H1 (cell line): Measurements from ENCODE around the gene ATPAF2. TPM values are rescaled to one million over a fixed set of nuclear protein-coding genes. Genes with fewer than 3 reads are reported as not detected.

Source experiments
- BCL11A ChIP-seq, 2 experiments: IDR thresholded peaks; one replicate each; pipeline ENCODE4 v1.6.1; 2011; ENCODE audit warnings: low read depth in 2 of 2, low read length in 2 of 2, mild to moderate bottlenecking in 2 of 2
- CHD7 ChIP-seq: fragments of 300-600 bp; sonication (generic); IDR thresholded peaks from 2 replicates; pipeline ENCODE4 v1.7.1; 2012; ENCODE audit warnings: low read length, moderate library complexity, mild to moderate bottlenecking, inconsistent platforms; ENCODE audit not compliant: insufficient replicate concordance
- FOSL1 ChIP-seq: IDR thresholded peaks from 2 replicates; pipeline ENCODE4 v1.6.1; 2011; ENCODE audit warnings: mild to moderate bottlenecking, low read depth, low read length, moderate library complexity; ENCODE audit not compliant: insufficient read depth
- RAD21 ChIP-seq, 2 experiments: IDR thresholded peaks in 1 of 2; conservative IDR thresholded peaks in 1 of 2; 2 replicates each; pipeline ENCODE4 v1.6.1; 2011; ENCODE audit warnings: low read depth in 2 of 2, low read length in 2 of 2, improper control_type of control experiment in 1 of 2, inconsistent platforms in 1 of 2, mild to moderate bottlenecking in 1 of 2, moderate library complexity in 1 of 2
- polyA plus RNA-seq, 7 experiments: library from polyadenylated mRNA; depleted of rRNA in 3 of 7; stranded (reverse) in 5 of 7; unstranded in 2 of 7; fragments of >200 nt in 5 of 7; fragments of 200-250 nt in 2 of 7; gene quantifications; 1 replicate in 5 of 7; 2 replicates in 1 of 7; 4 replicates in 1 of 7; pipeline versions ENCODE4 v1.2.1 to v1.2.3, GENCODE V29; 2011 to 2013; ENCODE audit warnings: missing spikeins in 2 of 7, mixed read lengths in 2 of 7
- total RNA-seq: library from RNA; stranded (reverse); fragmentation: NEBNext Ultra II Directional; extraction: Animal tissue kit (Norgen Biotek cat#: 25700); gene quantifications from 2 replicates; pipeline ENCODE4 v1.2.1, GENCODE V29; 2021

The ATPAF2 gene
- total and polyA plus RNA-seq, 2 of the 8 experiments (the other 6 are each of a cell fraction or from before 2014, with no cell fraction given) = 19.6 to 22.9 TPM

DNA sequence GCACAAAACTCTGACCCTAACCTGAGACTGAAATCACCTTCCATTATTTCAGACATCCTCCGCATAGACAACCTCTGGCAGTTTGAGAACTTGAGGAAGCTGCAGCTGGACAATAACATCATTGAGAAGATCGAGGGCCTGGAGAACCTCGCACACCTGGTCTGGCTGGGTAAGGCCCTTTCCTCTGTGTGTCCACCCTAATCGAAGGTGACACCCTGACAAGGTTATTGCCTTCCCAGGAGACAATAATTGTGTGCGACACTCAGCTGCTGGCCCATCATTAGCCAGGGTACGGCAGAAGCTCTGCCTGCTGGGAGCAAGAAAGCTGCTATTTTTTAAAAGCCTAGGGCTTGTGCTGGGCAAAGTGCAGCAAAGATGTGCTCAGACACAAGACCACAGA is 55.2 kb downstream of the ATPAF2 start (continued):
- TF ChIP-seq CHD7 = no peak
- no peak for TF ChIP-seq RAD21 (IDR thresholded peaks at IDR 0.05 in 1 of 2, conservative IDR thresholded peaks at IDR 0.05 in 1 of 2; ENCODE audit: low read depth in 2 of 2, low read length in 2 of 2)
- TF ChIP-seq BCL11A (IDR thresholded peaks at IDR 0.05; ENCODE audit: low read depth in 2 of 2, low read length in 2 of 2) = no peak
- no peak for TF ChIP-seq FOSL1
